Endothelial cell of umbilical vein (primary cell): ENCODE results near the gene YIPF7. TPM values are rescaled to one million over a fixed set of nuclear protein-coding genes. Genes with fewer than 3 reads are reported as not detected.

ENCODE experiments used
- BruUV-seq: library from RNA; stranded (reverse); fragments of 400-500 nt; replicated peaks from 2 replicates; lab custom pipeline; 2021; lab: Mats Ljungman, UMichigan
- CTCF ChIA-PET: fragments of 300-600, 350-600 bp; sonication (Branson Sonifier 250); formaldehyde crosslinking; loops from one replicate; lab custom pipeline; 2021; ENCODE audit warnings: antibody characterized with exemption, inconsistent platforms; lab: Charles Lee
- POLR2A ChIA-PET: fragments of 300-600, 350-600 bp; sonication (Branson Sonifier 250); formaldehyde crosslinking; loops from one replicate; lab custom pipeline; 2021; ENCODE audit warnings: antibody characterized with exemption, inconsistent platforms; lab: Charles Lee
- DNase-seq: peaks from one replicate; pipeline ENCODE4 v3.0.0-alpha.2; 2011; ENCODE audit warnings: low read depth, low spot score
- FAIRE-seq: peaks from 2 replicates; lab custom pipeline; 2011; peaks lifted over from hg19 to GRCh38; lab: Jason Lieb, UNC
- H2AFZ ChIP-seq: 2 replicates; pipeline ENCODE4 v1.6.0; 2012; ENCODE audit warnings: low read depth, low read length, control low read depth, inconsistent platforms
- H3K27ac ChIP-seq: 2 replicates; pipeline ENCODE4 v1.5.1; 2011; ENCODE audit warnings: low read depth, mild to moderate bottlenecking, control low read depth, low read length, moderate library complexity; ENCODE audit not compliant: insufficient read depth
- H3K27me3 ChIP-seq, 2 experiments: 2 replicates each; pipeline versions ENCODE4 v1.6.0 to v1.6.1; 2011; ENCODE audit warnings: low read length in 2 of 2, mixed read lengths in 1 of 2; ENCODE audit not compliant: control insufficient read depth in 2 of 2, insufficient read depth in 2 of 2
- H3K36me3 ChIP-seq, 2 experiments: 2 replicates in 1 of 2; 3 replicates in 1 of 2; pipeline ENCODE4 v1.5.1; 2011; ENCODE audit warnings: low read length in 2 of 2, mild to moderate bottlenecking in 1 of 2, moderate library complexity in 1 of 2; ENCODE audit not compliant: control insufficient read depth in 2 of 2, insufficient read depth in 2 of 2; ENCODE audit errors: extremely low read depth in 1 of 2
- H3K4me1 ChIP-seq: 3 replicates; pipeline ENCODE4 v1.5.1; 2011; ENCODE audit warnings: mild to moderate bottlenecking, low read length; ENCODE audit not compliant: control insufficient read depth, insufficient read depth; ENCODE audit errors: extremely low read depth
- H3K4me2 ChIP-seq: 2 replicates; pipeline ENCODE4 v1.6.1; 2011; ENCODE audit warnings: low read length, control low read depth, mixed read lengths; ENCODE audit not compliant: insufficient read depth
- H3K4me3 ChIP-seq, 3 experiments: fragments of 200-600 bp in 1 of 3; sonication (generic), shearing (Covaris generic) in 1 of 3; replicated peaks in 1 of 3; 2 replicates each; pipeline ENCODE4 v1.5.1; 2011 to 2016; ENCODE audit warnings: control low read depth in 3 of 3, low read length in 3 of 3, mild to moderate bottlenecking in 2 of 3, inconsistent platforms in 1 of 3, low read depth in 1 of 3, moderate library complexity in 1 of 3; ENCODE audit not compliant: insufficient read depth in 1 of 3
- H3K79me2 ChIP-seq: 2 replicates; pipeline ENCODE4 v1.6.0; 2012; ENCODE audit warnings: low read length, inconsistent platforms; ENCODE audit not compliant: control insufficient read depth, insufficient read depth
- H3K9ac ChIP-seq: replicated peaks from 2 replicates; pipeline ENCODE3; 2011; ENCODE audit warnings: low read length, control low read depth; ENCODE audit not compliant: insufficient read depth; ENCODE audit errors: extremely low read depth
- H3K9me1 ChIP-seq: replicated peaks from 3 replicates; pipeline ENCODE4 v1.6.0; 2011; ENCODE audit warnings: mild to moderate bottlenecking, low read length; ENCODE audit not compliant: control insufficient read depth, insufficient read depth; ENCODE audit errors: extremely low read depth
- H3K9me3 ChIP-seq: replicated peaks from 2 replicates; pipeline ENCODE4 v1.5.1; 2012; ENCODE audit warnings: low read length, inconsistent platforms; ENCODE audit not compliant: control insufficient read depth, insufficient read depth
- H4K20me1 ChIP-seq: replicated peaks from 2 replicates; pipeline ENCODE3; 2011; ENCODE audit warnings: mild to moderate bottlenecking, low read length; ENCODE audit not compliant: control insufficient read depth, insufficient read depth; ENCODE audit errors: extremely low read depth
- GATA2 ChIP-seq: IDR thresholded peaks from 2 replicates; pipeline ENCODE4 v1.7.0; 2011; ENCODE audit warnings: low read depth, mild to moderate bottlenecking, moderate library complexity, mixed read lengths, low read length; ENCODE audit not compliant: insufficient read length, insufficient read depth
- JUN ChIP-seq: IDR thresholded peaks from 2 replicates; pipeline ENCODE4 v1.6.1; 2011; ENCODE audit warnings: borderline replicate concordance, low read depth; ENCODE audit not compliant: insufficient read length, insufficient read depth
- MYC ChIP-seq: IDR thresholded peaks from one replicate; pipeline ENCODE4 v1.6.1; 2011; ENCODE audit warnings: mild to moderate bottlenecking, low read depth, low read length
- POLR2A ChIP-seq: IDR thresholded peaks from 2 replicates; pipeline ENCODE4 v1.6.1; 2012; ENCODE audit warnings: low read depth, mild to moderate bottlenecking, control low read depth, low read length
- POLR2AphosphoS5 ChIP-seq: IDR thresholded peaks from 2 replicates; pipeline ENCODE4 v1.6.1; 2012; ENCODE audit warnings: low read depth, mild to moderate bottlenecking, control low read depth, low read length, moderate library complexity; ENCODE audit not compliant: insufficient read depth
- dilution Hi-C: fragments of 300-500 bp; cut with MboI; formaldehyde crosslinking; loops from one replicate; pipeline ENCODE4 v1.15.0; 2019; ENCODE audit warnings: low sequenced_read_pairs; ENCODE audit not compliant: extremely low pct_ligation_motif_present
- intact Hi-C: fragments of 100-400 bp; cut with micrococcal nuclease; formaldehyde crosslinking; loops from one replicate; pipeline ENCODE4 v1.10.0; 2022
- polyA plus RNA-seq, 4 experiments: library from polyadenylated mRNA; depleted of rRNA in 3 of 4; stranded (reverse) in 3 of 4; unstranded in 1 of 4; fragments of >200 nt; gene quantifications; 2 replicates each; pipeline versions ENCODE4 v1.2.1 to v1.2.3, GENCODE V29; 2011 to 2012; ENCODE audit warnings: missing spikeins in 1 of 4
- total RNA-seq: library from RNA; stranded (reverse); gene quantifications from 2 replicates; pipeline ENCODE4 v1.2.3, GENCODE V29; 2021
- TF ChIP-seq, protein P1 (sequence below): IDR thresholded peaks from 2 replicates; pipeline ENCODE4 v1.6.1; 2011; ENCODE audit not compliant: insufficient read depth, insufficient read length
- TF ChIP-seq, protein P2 (sequence below), 2 donors: IDR thresholded peaks; 1 replicate in 1 of 2; 2 replicates in 1 of 2; pipeline ENCODE4 v1.5.1; 2011; ENCODE audit warnings: low read length in 2 of 2, mild to moderate bottlenecking in 2 of 2, moderate library complexity in 2 of 2, control low read depth in 1 of 2, inconsistent platforms in 1 of 2, low read depth in 1 of 2; ENCODE audit not compliant: insufficient read depth in 1 of 2; ENCODE audit errors: extremely low read depth in 1 of 2

YIPF7 gene
- total and polyA plus RNA-seq, 2 donors (not counting 3 experiments of a cell fraction or from before 2014, with no cell fraction given) = not detected

DNA sequence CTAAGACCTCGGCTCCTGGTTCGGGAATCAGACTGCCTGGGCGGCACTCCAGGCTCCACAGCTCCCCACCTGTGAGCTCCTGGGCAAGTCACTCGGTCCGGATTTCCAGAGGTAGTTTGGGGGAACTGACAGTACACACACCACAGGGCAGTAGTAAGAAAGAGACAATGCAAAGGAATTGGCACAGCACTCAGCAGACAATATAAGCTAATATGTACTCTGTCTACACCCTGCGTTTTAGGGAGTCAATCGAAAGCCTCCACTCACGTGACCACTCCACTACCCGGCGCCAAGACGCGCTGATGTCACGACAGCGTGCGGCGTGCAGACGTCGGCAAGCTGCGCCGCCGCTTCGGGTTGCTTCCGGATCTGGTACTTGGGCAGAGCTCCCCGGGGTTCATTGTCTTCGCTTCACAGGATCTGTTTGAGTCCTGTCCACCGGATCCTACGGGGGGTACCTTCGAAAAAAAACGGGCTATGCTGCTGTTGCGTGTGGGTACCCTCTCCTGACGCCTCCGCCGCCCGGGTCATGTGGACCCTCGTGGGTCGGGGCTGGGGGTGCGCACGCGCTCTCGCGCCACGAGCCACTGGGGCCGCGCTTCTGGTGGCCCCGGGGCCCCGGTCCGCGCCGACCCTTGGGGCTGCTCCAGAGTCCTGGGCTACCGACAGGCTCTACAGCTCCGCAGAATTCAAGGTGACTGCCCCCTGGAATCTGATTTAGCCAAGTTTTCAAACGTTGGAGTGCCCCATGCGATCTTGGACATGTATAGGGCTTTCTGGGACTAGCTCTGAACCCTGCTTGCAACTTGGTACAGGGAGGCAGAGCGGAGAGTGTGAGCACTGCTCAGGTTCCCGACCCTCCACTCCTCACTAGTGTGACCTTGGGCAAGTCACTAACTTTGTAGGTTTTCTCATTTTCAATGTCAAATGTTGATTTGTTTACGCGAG is 26.9 kb upstream of the YIPF7 start, which contains the start of gene GUF1:
Gene GUF1, plus strand, starts transcription at position 327 of the 948 bp plus-strand sequence. Its CDS starts 203 bp downstream, at position 530.
- peak; percentile 93 for TF ChIP-seq POLR2A
- peak; percentile 94 for TF ChIP-seq POLR2AphosphoS5
- TF ChIP-seq, protein P1, sequence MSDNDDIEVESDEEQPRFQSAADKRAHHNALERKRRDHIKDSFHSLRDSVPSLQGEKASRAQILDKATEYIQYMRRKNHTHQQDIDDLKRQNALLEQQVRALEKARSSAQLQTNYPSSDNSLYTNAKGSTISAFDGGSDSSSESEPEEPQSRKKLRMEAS = peak; percentile 87
- TF ChIP-seq MYC = no peak
- no peak for TF ChIP-seq GATA2
- dilution Hi-C loops (no loop called here), intact Hi-C loops (loop anchor here (1.0 kb wide), 1 partner anchor 48 kb away; the partner anchor contains the start of gene GNPDA2)
- Histone ChIP-seq H3K27ac (peak within 1 kb of the TSS; percentile 83), H3K36me3 (peaks cover 0 to 9% of the 10 kb centered on the region in 2 experiments), H4K20me1 (no peaks in the 10 kb centered on the region), H3K9me1 (no peaks in the 10 kb centered on the region), H3K9me3 (no peaks in the 10 kb centered on the region), H3K9ac (peak within 1 kb of the TSS; percentile 89), H3K79me2 (peaks cover 27% of the 10 kb centered on the region), H3K27me3 (peaks cover 0 to 6% of the 10 kb centered on the region in 2 experiments), H2AFZ (peak within 1 kb of the TSS; percentile 82), H3K4me1 (peaks cover 18% of the 10 kb centered on the region), H3K4me3 (peak within 1 kb of the TSS; percentile 66 to 87 (median 68)), H3K4me2 (peak within 1 kb of the TSS; percentile 99)
- ChIA-PET POLR2A (interaction anchor here (1.4 kb wide), 1 partner anchor 15 kb away, joined by 4 read pairs; no protein-coding TSS in a partner anchor), CTCF (interaction anchor here (0.9 to 1.6 kb wide), 6 partner anchors 9 to 229 kb away, joined by 3 to 7 read pairs (median 4); partner anchors contain the start of genes GNPDA2 and KCTD8)
- TSS peak; percentile 86 for BruUV-seq
- FAIRE-seq = peak; percentile 74
- DNase-seq = peak; percentile 93

DNA sequence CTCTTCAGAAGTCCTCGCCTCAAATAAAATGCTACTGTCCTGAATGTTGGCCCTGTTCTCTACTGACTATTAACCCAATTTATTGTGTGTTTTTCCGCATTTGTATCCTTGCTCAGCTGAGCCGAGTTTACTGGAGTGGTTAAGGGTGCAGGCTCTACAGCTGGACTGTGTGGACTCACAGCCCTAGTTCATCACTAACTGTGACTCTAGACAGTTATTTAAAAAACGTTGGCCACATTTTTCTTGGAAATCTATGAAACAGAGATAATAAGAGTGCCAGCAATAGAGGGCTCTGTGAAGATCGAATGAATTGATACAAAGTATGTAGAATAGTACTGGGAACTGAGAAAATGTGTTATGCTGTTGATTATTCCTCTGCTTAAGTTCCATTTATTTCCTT is 23.9 kb upstream of the YIPF7 start:
- BruUV-seq = no TSS peak
- CTCF ChIA-PET = no interaction called here
- TF ChIP-seq, protein P2, sequence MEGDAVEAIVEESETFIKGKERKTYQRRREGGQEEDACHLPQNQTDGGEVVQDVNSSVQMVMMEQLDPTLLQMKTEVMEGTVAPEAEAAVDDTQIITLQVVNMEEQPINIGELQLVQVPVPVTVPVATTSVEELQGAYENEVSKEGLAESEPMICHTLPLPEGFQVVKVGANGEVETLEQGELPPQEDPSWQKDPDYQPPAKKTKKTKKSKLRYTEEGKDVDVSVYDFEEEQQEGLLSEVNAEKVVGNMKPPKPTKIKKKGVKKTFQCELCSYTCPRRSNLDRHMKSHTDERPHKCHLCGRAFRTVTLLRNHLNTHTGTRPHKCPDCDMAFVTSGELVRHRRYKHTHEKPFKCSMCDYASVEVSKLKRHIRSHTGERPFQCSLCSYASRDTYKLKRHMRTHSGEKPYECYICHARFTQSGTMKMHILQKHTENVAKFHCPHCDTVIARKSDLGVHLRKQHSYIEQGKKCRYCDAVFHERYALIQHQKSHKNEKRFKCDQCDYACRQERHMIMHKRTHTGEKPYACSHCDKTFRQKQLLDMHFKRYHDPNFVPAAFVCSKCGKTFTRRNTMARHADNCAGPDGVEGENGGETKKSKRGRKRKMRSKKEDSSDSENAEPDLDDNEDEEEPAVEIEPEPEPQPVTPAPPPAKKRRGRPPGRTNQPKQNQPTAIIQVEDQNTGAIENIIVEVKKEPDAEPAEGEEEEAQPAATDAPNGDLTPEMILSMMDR (IDR thresholded peaks at IDR 0.05; ENCODE audit: extremely low read depth in 1 of 2, insufficient read depth in 1 of 2, low read depth in 1 of 2, low read length in 2 of 2) = no peak
- TF ChIP-seq POLR2AphosphoS5 (no peak), POLR2A (no peak), JUN (no peak)
- TF ChIP-seq, protein P1 = no peak
- Histone ChIP-seq H3K9me3 (no peaks in the 10 kb centered on the region), H4K20me1 (no peaks in the 10 kb centered on the region), H3K4me3 (no peak overlapping the region), H3K36me3 (no peaks in the 10 kb centered on the region), H3K79me2 (peaks cover 19% of the 10 kb centered on the region), H3K27ac (no peak overlapping the region), H3K9ac (no peak overlapping the region), H2AFZ (no peak overlapping the region), H3K4me2 (no peak overlapping the region), H3K27me3 (peaks cover 3 to 6% of the 10 kb centered on the region in 2 experiments), H3K4me1 (peaks cover 18% of the 10 kb centered on the region), H3K9me1 (no peaks in the 10 kb centered on the region)
- DNase-seq (no peak), FAIRE-seq (no peak)
- dilution Hi-C loops (no loop called here), intact Hi-C loops (no loop called here)
- POLR2A ChIA-PET = no interaction called here
